Vagina (tissue), 2 donors: ENCODE data around the gene HBB. TPM values are rescaled to one million over a fixed set of nuclear protein-coding genes. Genes with fewer than 3 reads are reported as not detected.

ENCODE experiments used
- DNase-seq, 2 donors: peaks; one replicate each; pipeline ENCODE4 v3.0.0-alpha.2; 2017; ENCODE audit errors: extremely low spot score in 2 of 2
- H3K27ac ChIP-seq: fragments of 200-600 bp; sonication (generic); one replicate; pipeline ENCODE4 v1.5.1; 2019
- H3K27me3 ChIP-seq: fragments of 200-600 bp; sonication (generic); one replicate; pipeline ENCODE4 v1.5.1; 2019
- H3K36me3 ChIP-seq, 2 donors: fragments of 200-600 bp; sonication (generic); one replicate each; pipeline ENCODE4 v1.5.1; 2017 to 2019
- H3K4me1 ChIP-seq: fragments of 200-600 bp; sonication (generic); one replicate; pipeline ENCODE4 v1.5.1; 2019
- H3K4me3 ChIP-seq, 2 donors: fragments of 200-600 bp; sonication (generic); 1 replicate in 1 of 2; 2 replicates in 1 of 2; pipeline ENCODE4 v1.5.1; 2016 to 2019
- H3K9me3 ChIP-seq: fragments of 200-600 bp; sonication (generic); one replicate; pipeline ENCODE4 v1.5.1; 2019
- CTCF ChIP-seq, 3 experiments: fragments of 450-650 bp in 2 of 3; fragments of 200-600 bp in 1 of 3; sonication (generic) in 1 of 3; IDR thresholded peaks; one replicate each; pipeline ENCODE4 v1.5.1; 2017 to 2019; ENCODE audit warnings: antibody characterized with exemption in 3 of 3, mild to moderate bottlenecking in 2 of 3, moderate library complexity in 2 of 3
- POLR2A ChIP-seq, 2 donors: fragments of 450-650 bp; IDR thresholded peaks; one replicate each; pipeline ENCODE4 v1.6.1; 2017; ENCODE audit warnings: antibody characterized with exemption in 2 of 2, mild to moderate bottlenecking in 2 of 2, moderate library complexity in 2 of 2
- POLR2AphosphoS5 ChIP-seq, 2 donors: sonication (generic); formaldehyde crosslinking; IDR thresholded peaks; one replicate each; pipeline ENCODE4 v1.9.0; 2017; ENCODE audit warnings: antibody characterized with exemption in 2 of 2, mild to moderate bottlenecking in 2 of 2, low read depth in 1 of 2; ENCODE audit not compliant: insufficient read depth in 1 of 2
- intact Hi-C: fragments of 100-400 bp; cut with DNase I; formaldehyde crosslinking; loops from one replicate; pipeline ENCODE4 v1.15.1; 2023
- total RNA-seq: library from RNA; depleted of rRNA; stranded (reverse); fragments of >200 nt; gene quantifications from one replicate; pipeline ENCODE4 v1.2.3, GENCODE V29; 2016

Gene HBB
- total RNA-seq, 1 donor from 2014 or later = 591 TPM

- H3K4me3 ChIP-seq = no peak overlapping the region
- H3K4me1 ChIP-seq = no peaks in the 10 kb centered on the region
- no peaks in the 10 kb centered on the region for H3K9me3 ChIP-seq
- no peak overlapping the region for H3K27ac ChIP-seq
- TF ChIP-seq POLR2A (IDR thresholded peaks at IDR 0.05) (no peak), CTCF (IDR thresholded peaks at IDR 0.05) (no peak), POLR2AphosphoS5 (IDR thresholded peaks at IDR 0.05; ENCODE audit: insufficient read depth in 1 of 2, low read depth in 1 of 2) (no peak)
- H3K36me3 ChIP-seq = no peaks in the 10 kb centered on the region
- H3K27me3 ChIP-seq = no peaks in the 10 kb centered on the region
- no peak for DNase-seq
- intact Hi-C loops = no loop called here
Observed at GRCh38 chr11:5239046-5239445, 12.2 kb upstream of the HBB start.

GRCh38 chr11:5238486-5238885 lies 11.6 kb upstream of the HBB start:
- no peak for DNase-seq
- Histone ChIP-seq H3K27me3 (no peaks in the 10 kb centered on the region), H3K4me3 (no peak overlapping the region), H3K4me1 (no peaks in the 10 kb centered on the region), H3K36me3 (no peaks in the 10 kb centered on the region), H3K9me3 (no peaks in the 10 kb centered on the region), H3K27ac (no peak overlapping the region)
- intact Hi-C loops = no loop called here
- no peak for TF ChIP-seq CTCF (IDR thresholded peaks at IDR 0.05)
- TF ChIP-seq POLR2AphosphoS5 (IDR thresholded peaks at IDR 0.05; ENCODE audit: insufficient read depth in 1 of 2, low read depth in 1 of 2) = no peak
- TF ChIP-seq POLR2A (IDR thresholded peaks at IDR 0.05) = no peak

GRCh38 chr11:5237420-5237819 lies 10.5 kb upstream of the HBB start:
- Histone ChIP-seq H3K4me3 (no peak overlapping the region), H3K4me1 (no peaks in the 10 kb centered on the region), H3K36me3 (no peaks in the 10 kb centered on the region), H3K27me3 (no peaks in the 10 kb centered on the region), H3K9me3 (no peaks in the 10 kb centered on the region), H3K27ac (no peak overlapping the region)
- intact Hi-C loops = no loop called here
- TF ChIP-seq CTCF (IDR thresholded peaks at IDR 0.05) = no peak
- no peak for TF ChIP-seq POLR2A (IDR thresholded peaks at IDR 0.05)
- TF ChIP-seq POLR2AphosphoS5 (IDR thresholded peaks at IDR 0.05; ENCODE audit: insufficient read depth in 1 of 2, low read depth in 1 of 2) = no peak
- no peak for DNase-seq

- Histone ChIP-seq H3K4me3 (no peak overlapping the region), H3K4me1 (no peaks in the 10 kb centered on the region), H3K9me3 (no peaks in the 10 kb centered on the region), H3K36me3 (no peaks in the 10 kb centered on the region), H3K27me3 (no peaks in the 10 kb centered on the region), H3K27ac (no peak overlapping the region)
- no peak for DNase-seq
- intact Hi-C loops = no loop called here
- TF ChIP-seq POLR2AphosphoS5 (IDR thresholded peaks at IDR 0.05; ENCODE audit: insufficient read depth in 1 of 2, low read depth in 1 of 2) = no peak
- TF ChIP-seq CTCF (IDR thresholded peaks at IDR 0.05) = no peak
- TF ChIP-seq POLR2A (IDR thresholded peaks at IDR 0.05) = no peak
Observed at GRCh38 chr11:5235364-5236095, 8.7 kb upstream of the HBB start.

- TF ChIP-seq POLR2AphosphoS5 (IDR thresholded peaks at IDR 0.05; ENCODE audit: insufficient read depth in 1 of 2, low read depth in 1 of 2) (no peak), POLR2A (IDR thresholded peaks at IDR 0.05) (no peak), CTCF (IDR thresholded peaks at IDR 0.05) (no peak)
- intact Hi-C loops = no loop called here
- H3K27me3 ChIP-seq = no peaks in the 10 kb centered on the region
- H3K9me3 ChIP-seq = no peaks in the 10 kb centered on the region
- H3K4me1 ChIP-seq = no peaks in the 10 kb centered on the region
- H3K36me3 ChIP-seq = no peaks in the 10 kb centered on the region
- no peak within 1 kb of the TSS for H3K27ac ChIP-seq
- H3K4me3 ChIP-seq = no peak within 1 kb of the TSS
- no peak for DNase-seq
Observed at GRCh38 chr11:5234381-5234834, 7.5 kb upstream of the HBB start, which contains the start of gene HBD. Gene HBD (minus strand): TSS chr11:5234483. CDS start chr11:5234433, 50 bp downstream.
